MM.1S (cell line): Measurements from ENCODE around the gene EEF1A1.
"Not testable (repeated sequence)": the region's sequence is repeated elsewhere in the genome, so short reads cannot be mapped to it uniquely, and the experiment has no call there.

Source experiments
- CTCF ChIP-seq: fragments of 300-600 bp; sonication (generic); IDR thresholded peaks from 2 replicates; pipeline ENCODE4 v1.5.1; 2016; ENCODE audit warnings: antibody characterized with exemption, low read length, mixed read lengths
- EZH2 ChIP-seq: fragments of 300-600 bp; sonication (generic); optimal IDR thresholded peaks from 2 replicates; pipeline ENCODE3; 2017; ENCODE audit warnings: low read depth, mild to moderate bottlenecking, antibody characterized with exemption, low read length, mixed read lengths
- EZH2phosphoT487 ChIP-seq: fragments of 300-600 bp; sonication (generic); IDR thresholded peaks from 2 replicates; pipeline ENCODE4 v1.6.1; 2018; ENCODE audit warnings: antibody characterized with exemption, low read length

- not testable (repeated sequence) for TF ChIP-seq CTCF, EZH2, EZH2phosphoT487
Measured at GRCh38 chr6:73551115-73551514, 30.3 kb upstream of the EEF1A1 start.
